Measurements from ENCODE around the gene NBPF3. TPM values are rescaled to one million over a fixed set of nuclear protein-coding genes. Genes with fewer than 3 reads are reported as not detected.

The NBPF3 gene
- total RNA-seq, 1 experiment from 2014 or later = 15.8 TPM

DNA sequence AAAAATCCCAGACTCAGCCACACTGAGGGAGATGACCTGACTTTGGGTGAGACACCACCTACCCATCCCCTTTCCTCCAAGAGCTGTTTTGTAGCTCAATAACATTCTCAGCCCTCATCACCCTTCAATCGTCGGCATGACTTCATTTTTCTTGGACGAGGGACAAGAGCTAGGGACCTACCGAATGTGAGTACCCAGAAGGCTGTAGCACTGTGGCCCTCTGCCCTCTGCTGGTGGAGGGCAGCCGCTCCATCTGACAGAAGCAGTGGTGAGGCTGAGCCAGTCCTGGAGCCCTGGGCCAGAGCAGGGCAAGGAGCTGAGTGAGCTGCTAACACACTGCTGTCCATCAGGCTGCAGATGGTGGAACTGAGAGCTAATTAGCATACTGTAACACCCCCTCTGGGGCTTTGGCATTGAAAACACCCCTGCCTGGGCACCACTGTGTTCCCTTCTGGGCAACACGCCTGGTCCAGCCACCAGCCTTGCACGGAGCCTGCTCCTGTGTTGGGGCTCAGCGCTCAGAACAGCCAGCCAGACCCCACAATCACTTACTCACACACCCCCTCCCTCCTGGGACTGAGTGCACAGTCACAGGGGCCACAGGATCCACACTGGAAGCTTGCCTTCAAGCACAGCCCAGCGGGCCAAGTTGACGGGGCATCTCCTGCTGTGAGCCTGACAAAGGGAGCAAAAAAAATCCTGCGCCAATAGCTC is 51.0 kb downstream of the NBPF3 start:
- no peak overlapping the region for H4K91ac ChIP-seq (ENCODE audit: insufficient read length, low read depth, low read length)
- Mint-ChIP-seq H3K4me3 (no peak overlapping the region), H3K36me3 (ENCODE audit: insufficient read depth in 1 of 3, low read depth in 3 of 3) (peaks cover 0 to 14% (median 9%) of the 10 kb centered on the region in 3 experiments; a peak in 6 of 7 replicates), H3K4me1 (peaks cover 10 to 23% of the 10 kb centered on the region in 2 experiments), H3K27me3 (ENCODE audit: low read depth) (peaks cover 8% of the 10 kb centered on the region), H3K27ac (no peak overlapping the region), H3K9me3 (peaks cover 8 to 22% of the 10 kb centered on the region in 2 experiments)
- no peak overlapping the region for H4K5ac ChIP-seq (ENCODE audit: insufficient read length, low read depth, low read length)
- no peaks in the 10 kb centered on the region for H3K23me2 ChIP-seq (ENCODE audit: insufficient read length, low read depth, low read length, poor library complexity, severe bottlenecking)
- H2AFZ ChIP-seq (ENCODE audit: low read length) = no peak overlapping the region
- WGBS (ENCODE audit: extremely low coverage, insufficient read length, low lambda C conversion rate) = no CpG with 5 or more reads among the region's 11 CpGs
- H4K8ac ChIP-seq (replicated peaks; ENCODE audit: insufficient read length, low read depth, low read length) = no peak overlapping the region
- no peak overlapping the region for H3K14ac ChIP-seq (ENCODE audit: insufficient read depth, low read length)
- no peak overlapping the region for H2BK120ac ChIP-seq (ENCODE audit: low read depth, low read length, poor library complexity, severe bottlenecking)
- H3K27me3 ChIP-seq (ENCODE audit: insufficient read depth, low read length) = peaks cover 2% of the 10 kb centered on the region; the same call in 1 of the 2 replicates
- H2BK15ac ChIP-seq (ENCODE audit: low read depth, low read length) = no peak overlapping the region
- no peaks in the 10 kb centered on the region for H4K20me1 ChIP-seq (ENCODE audit: control insufficient read depth, insufficient read depth, insufficient read length)
- no peak overlapping the region for H3K9ac ChIP-seq (ENCODE audit: extremely low read depth, insufficient read length, low read length)
- H3K4ac ChIP-seq (ENCODE audit: low read depth, low read length) = no peak overlapping the region
- TF ChIP-seq, protein P1, sequence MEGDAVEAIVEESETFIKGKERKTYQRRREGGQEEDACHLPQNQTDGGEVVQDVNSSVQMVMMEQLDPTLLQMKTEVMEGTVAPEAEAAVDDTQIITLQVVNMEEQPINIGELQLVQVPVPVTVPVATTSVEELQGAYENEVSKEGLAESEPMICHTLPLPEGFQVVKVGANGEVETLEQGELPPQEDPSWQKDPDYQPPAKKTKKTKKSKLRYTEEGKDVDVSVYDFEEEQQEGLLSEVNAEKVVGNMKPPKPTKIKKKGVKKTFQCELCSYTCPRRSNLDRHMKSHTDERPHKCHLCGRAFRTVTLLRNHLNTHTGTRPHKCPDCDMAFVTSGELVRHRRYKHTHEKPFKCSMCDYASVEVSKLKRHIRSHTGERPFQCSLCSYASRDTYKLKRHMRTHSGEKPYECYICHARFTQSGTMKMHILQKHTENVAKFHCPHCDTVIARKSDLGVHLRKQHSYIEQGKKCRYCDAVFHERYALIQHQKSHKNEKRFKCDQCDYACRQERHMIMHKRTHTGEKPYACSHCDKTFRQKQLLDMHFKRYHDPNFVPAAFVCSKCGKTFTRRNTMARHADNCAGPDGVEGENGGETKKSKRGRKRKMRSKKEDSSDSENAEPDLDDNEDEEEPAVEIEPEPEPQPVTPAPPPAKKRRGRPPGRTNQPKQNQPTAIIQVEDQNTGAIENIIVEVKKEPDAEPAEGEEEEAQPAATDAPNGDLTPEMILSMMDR (conservative IDR thresholded peaks at IDR 0.05) = peak; percentile 59
- H3K4me2 ChIP-seq (ENCODE audit: insufficient read depth, insufficient read length, low read length) = no peak overlapping the region
- no peaks in the 10 kb centered on the region for H3K9me3 ChIP-seq (ENCODE audit: control insufficient read depth, low read depth, low read length)
- DNase-seq = peak; percentile 91
- no peak overlapping the region for H2BK5ac ChIP-seq (ENCODE audit: insufficient read length, low read length)
- no peak overlapping the region for H3K56ac ChIP-seq (ENCODE audit: insufficient read length, low read depth, low read length)
- no peak overlapping the region for H3K23ac ChIP-seq (ENCODE audit: insufficient read length, low read depth, low read length)
- no peak overlapping the region for H2BK12ac ChIP-seq (ENCODE audit: insufficient read length, low read depth, low read length)
- H3T11ph ChIP-seq (ENCODE audit: low read length) = no peak overlapping the region
- H3K18ac ChIP-seq (ENCODE audit: insufficient read length, low read depth, low read length) = no peak overlapping the region
- no peak overlapping the region for H3K27ac ChIP-seq (ENCODE audit: insufficient read length, low read depth, low read length)
- H2BK20ac ChIP-seq (ENCODE audit: low read depth, low read length, poor library complexity, severe bottlenecking) = no peak overlapping the region
- H2AK5ac ChIP-seq (ENCODE audit: insufficient read length, low read length) = no peak overlapping the region
- no peaks in the 10 kb centered on the region for H3K79me1 ChIP-seq (ENCODE audit: insufficient read depth, low read depth, low read length, poor library complexity, severe bottlenecking)
- no peaks in the 10 kb centered on the region for H3K79me2 ChIP-seq (ENCODE audit: insufficient read depth, low read length)
- no peaks in the 10 kb centered on the region for H3K4me1 ChIP-seq (ENCODE audit: insufficient read depth, low read length)

Measured in H9 (cell line).